Activated gamma-delta T cell treated with anti-CD3 and anti-CD28 coated beads, Interleukin-2, amount 50 U/mL, for 16 hours (primary cell): ENCODE measurements around the gene CNTN5.

ENCODE experiments used
- DNase-seq: peaks from one replicate; pipeline ENCODE4 v3.0.0-alpha.2; 2020; ENCODE audit warnings: low read depth

Gene CNTN5

DNA sequence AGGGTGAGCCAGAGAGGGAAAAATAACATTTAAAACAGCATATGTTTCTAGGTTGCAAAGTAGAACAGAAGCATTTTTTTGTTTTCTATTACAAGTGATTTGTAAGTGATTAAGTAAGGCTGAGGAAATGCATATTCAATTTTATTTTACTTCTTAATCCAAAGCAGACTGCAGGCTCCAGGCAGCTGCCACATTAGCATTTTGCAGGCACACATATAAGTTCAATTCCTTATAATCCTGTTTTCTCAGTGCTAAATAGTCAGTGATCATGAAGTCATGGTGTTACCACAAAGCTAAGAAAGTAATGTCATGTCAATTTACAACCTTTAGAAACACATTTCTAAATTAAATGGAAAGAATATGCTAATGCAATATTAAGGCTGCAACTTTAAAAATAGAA, 149.8 kb downstream of the CNTN5 start:
- no peak for DNase-seq

- no peak for DNase-seq
Measured at GRCh38 chr11:99171330-99171729, 150.6 kb downstream of the CNTN5 start.

DNA sequence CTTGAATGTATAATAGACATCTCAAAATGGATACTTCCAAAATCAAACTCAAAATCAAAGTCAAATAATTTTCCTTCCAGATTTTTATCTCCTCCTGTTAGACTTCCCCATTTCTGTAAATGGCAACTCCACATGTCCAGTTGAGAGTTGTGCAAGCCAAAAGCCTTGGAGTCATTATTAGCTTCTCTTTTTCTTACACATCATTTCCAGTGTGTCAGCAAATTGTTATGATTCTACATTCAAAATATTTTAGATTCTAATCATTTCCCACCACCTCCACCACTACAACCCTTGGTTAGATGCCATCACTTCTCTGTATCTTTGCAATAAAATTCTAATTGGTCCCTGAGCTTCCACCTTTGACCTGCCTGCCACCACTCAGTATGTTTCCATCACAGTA, 155.7 kb downstream of the CNTN5 start:
- DNase-seq: no peak

DNA sequence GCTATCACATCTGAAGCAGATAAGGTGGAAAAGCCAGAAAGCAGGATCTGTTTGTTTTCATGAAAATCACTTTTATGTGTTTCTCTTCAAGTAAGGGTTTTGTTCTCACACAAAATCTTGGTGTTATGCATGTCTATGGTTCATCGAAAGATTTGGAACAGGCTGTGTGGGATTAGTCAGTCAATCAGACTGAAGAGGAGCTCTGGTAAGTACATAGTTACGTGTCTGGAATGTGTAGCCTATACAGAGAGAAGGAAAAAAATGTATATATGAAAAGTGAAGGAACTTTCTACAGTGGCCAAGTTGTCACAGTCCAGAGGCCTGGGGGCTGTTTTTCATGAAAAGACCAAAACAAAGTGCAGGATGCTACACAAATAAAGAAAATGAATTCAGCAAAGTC, 156.7 kb downstream of the CNTN5 start:
- DNase-seq: no peak

DNA sequence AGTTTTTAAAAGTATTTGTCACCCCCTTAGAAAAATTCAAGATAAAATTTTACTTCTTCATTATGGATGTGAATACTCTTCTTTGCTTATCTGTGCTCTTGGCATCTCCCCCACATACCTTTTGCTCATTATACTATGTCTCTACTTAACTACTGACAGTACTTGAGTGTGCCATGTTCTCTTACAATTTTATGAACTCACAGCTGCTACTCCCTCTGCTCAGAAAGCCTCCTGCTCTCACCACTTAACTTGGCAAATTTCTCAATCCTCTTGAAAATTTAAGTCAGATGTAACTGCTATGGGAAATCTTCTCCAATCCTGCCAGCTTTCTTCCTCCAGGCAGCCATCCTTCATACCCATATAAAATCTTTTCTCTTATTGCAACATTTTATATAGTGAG, 163.4 kb downstream of the CNTN5 start:
- no peak for DNase-seq

- DNase-seq: no peak
Measured at GRCh38 chr11:99188221-99188620, 167.5 kb downstream of the CNTN5 start.

DNA sequence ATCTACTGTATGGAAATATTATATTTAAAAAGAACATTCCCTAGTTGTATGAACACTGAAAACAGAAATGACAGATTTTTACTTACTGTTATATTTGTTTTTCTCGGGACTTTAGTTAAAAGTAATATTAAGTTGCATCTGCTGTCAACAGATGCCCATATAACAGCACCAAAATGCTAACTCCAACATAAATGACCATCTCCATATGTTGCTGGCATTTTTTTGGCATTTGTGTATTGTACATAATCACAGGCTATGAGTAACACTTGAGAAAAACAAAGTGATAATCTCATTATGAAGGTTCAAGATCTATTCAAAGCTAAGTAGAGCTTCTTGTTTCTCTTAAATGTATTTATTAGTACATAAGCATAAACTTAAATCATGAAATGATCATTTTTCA, 172.0 kb downstream of the CNTN5 start:
- no peak for DNase-seq

DNA sequence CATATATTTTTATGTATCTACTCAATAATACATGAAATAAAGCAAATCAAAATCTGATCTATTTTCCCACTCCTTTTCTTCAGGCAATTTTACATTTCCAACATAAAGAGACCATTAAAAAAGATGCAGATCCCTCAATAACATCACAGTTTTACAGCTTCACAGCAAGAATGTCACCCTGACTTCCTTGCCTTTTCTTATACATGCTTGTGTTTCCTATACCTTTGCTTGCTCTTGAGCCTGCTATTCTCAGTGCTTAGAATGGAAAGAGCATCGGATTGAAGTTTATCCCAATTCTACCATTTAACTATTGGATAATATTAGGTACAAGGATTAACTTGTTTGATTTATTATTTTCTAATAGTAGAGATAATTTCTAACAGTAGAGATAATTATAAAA, 176.7 kb downstream of the CNTN5 start:
- no peak for DNase-seq

- no peak for DNase-seq
Measured at GRCh38 chr11:99198215-99198614, 177.5 kb downstream of the CNTN5 start.

GRCh38 chr11:99199341-99199740, 178.6 kb downstream of the CNTN5 start:
- DNase-seq: no peak

GRCh38 chr11:99200720-99201119, 180.0 kb downstream of the CNTN5 start:
- no peak for DNase-seq

DNA sequence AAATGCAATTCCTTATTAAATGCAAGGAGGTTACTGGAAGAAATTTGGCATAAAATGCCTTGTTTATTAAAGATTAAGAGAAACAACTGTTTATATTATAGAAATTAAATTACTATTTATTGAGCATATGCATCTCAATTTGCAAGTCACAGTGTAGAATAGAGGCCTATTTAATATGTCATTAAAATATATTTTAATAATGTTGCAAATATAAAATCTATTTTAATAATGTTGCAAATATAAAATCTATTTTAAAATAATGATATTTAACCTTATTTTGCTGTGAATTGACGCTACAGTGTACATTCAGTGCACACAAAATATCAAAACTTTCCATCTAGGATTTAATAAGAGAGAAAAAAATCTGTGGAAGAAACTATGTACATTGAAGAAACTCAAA, 188.1 kb downstream of the CNTN5 start:
- no peak for DNase-seq

GRCh38 chr11:99229544-99229943, 208.8 kb downstream of the CNTN5 start:
- DNase-seq: no peak

GRCh38 chr11:99234534-99234933, 213.8 kb downstream of the CNTN5 start:
- no peak for DNase-seq

DNA sequence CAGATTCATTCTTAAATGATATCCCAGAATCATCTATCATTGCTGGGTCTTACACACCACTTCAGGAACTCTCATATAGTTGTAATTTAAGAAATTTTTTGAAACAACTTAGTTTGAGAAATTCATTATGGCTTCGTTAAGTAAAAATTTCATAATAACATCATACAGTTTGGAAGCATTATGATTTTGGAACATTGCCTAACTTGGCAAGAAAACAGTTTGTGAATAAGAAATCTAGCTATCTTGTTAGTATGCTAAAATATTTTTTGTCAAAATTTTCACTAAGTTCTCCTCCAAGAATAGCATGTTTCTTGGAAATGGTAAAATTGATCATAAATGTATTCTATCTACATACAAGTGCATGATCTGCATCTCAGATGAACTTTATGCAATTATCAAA, 217.7 kb downstream of the CNTN5 start:
- no peak for DNase-seq

- DNase-seq: no peak
Measured at GRCh38 chr11:99240192-99241030, 219.7 kb downstream of the CNTN5 start.

DNA sequence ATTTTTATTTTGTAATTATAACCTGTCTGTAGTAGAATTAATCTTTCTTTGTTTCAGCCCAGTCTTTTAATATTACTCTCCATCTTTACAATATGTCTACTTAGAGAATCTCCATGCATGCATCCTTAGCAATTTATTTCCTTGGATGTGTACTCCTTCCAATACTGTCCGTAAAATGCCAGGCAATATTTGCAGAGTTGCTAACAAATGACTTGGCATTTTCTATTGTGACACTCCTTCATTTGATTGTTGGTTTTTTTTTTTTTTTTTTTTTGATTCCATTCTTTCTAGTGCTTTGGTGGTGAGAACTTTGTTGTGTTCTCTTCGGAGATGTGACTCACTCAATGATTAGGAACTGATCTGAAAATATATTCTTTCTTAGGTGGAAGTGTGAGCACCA, 220.3 kb downstream of the CNTN5 start:
- DNase-seq: no peak

DNA sequence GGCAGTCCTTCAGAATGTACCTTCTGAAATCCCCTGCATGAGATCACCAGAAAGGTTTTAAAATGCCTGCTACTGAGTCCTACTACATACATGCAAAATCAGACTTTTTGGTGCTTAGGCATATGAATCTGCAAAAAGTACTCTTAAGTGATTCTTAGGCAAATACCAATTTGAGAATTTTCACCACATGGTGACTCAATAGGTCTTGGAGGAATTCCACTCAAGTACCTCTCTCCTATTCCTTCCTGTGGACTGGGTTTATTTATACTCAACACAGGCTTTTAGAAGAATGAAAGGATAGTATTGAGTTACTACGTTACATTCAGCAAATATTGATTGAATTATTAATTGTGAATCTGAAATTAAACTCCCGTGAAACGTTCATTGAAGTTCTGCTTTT, 223.9 kb downstream of the CNTN5 start:
- DNase-seq: no peak

GRCh38 chr11:99246199-99246598, 225.4 kb downstream of the CNTN5 start:
- DNase-seq: no peak

- DNase-seq: no peak
Measured at GRCh38 chr11:99256614-99257013, 235.9 kb downstream of the CNTN5 start.

- no peak for DNase-seq
Measured at GRCh38 chr11:99257131-99257530, 236.4 kb downstream of the CNTN5 start.

- no peak for DNase-seq
Measured at GRCh38 chr11:99260696-99261095, 239.9 kb downstream of the CNTN5 start.

DNA sequence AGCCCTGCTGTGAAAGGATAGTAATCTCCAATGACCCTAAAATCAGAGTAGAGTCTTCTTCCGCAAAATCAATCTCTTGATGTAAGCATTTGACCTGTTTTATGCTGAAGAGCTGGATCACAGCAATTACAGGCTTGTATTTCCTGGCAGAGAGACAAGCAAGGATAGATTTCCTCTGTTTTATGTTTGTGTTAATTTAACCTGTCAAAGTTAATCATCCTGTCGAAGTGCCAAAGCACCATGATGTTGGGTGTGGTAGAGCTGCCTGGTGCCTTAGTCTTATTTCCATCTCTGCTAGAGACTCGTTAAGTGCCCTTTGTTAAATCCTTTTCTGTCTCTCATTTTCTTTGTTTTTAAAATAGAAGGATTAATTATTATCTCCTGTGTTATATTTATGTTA, 248.1 kb downstream of the CNTN5 start:
- DNase-seq: no peak

DNA sequence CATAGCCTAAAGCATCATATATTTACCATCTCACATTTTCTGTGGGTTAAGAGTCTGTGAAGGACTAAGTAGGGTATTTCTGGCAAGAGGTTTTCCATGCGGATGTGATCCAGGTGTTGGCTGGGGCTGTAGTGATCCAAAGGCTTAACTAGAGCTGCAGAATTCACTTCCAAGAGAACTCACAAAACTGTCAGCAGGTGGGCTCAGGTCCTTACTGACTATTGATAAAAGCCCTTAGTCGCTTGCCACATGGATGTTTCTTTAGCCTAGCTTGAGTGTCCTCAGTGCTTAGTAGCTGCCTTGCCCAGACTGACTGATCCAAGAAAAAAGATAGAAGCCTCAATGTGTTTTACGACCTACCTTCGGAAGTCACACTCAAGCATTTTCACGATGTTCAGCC, 250.8 kb downstream of the CNTN5 start:
- DNase-seq: no peak
